H9 (cell line): ENCODE results near the gene OGDH. TPM values are rescaled to one million over a fixed set of nuclear protein-coding genes. Genes with fewer than 3 reads are reported as not detected.

Experiments
- DNase-seq: peaks from one replicate; pipeline ENCODE4 v3.0.0-alpha.2; 2017
- H2AFZ ChIP-seq: one replicate; pipeline ENCODE4 v1.6.1; 2013; ENCODE audit warnings: mild to moderate bottlenecking, low read length, control low read depth, moderate library complexity
- H2AK5ac ChIP-seq: 2 replicates; pipeline ENCODE4 v1.6.1; 2013; ENCODE audit warnings: low read length, control low read depth, mixed read lengths; ENCODE audit not compliant: insufficient read length
- H2BK120ac ChIP-seq: one replicate; pipeline ENCODE4 v1.6.1; 2013; ENCODE audit warnings: low read depth, mild to moderate bottlenecking, low read length, control low read depth, inconsistent platforms; ENCODE audit not compliant: poor library complexity, severe bottlenecking
- H2BK12ac ChIP-seq: 2 replicates; pipeline ENCODE4 v1.6.1; 2013; ENCODE audit warnings: low read length, control low read depth, mixed read lengths, low read depth; ENCODE audit not compliant: insufficient read length
- H2BK15ac ChIP-seq: 2 replicates; pipeline ENCODE4 v1.6.1; 2013; ENCODE audit warnings: low read depth, low read length, control low read depth
- H2BK20ac ChIP-seq: one replicate; pipeline ENCODE4 v1.6.1; 2013; ENCODE audit warnings: low read depth, mild to moderate bottlenecking, low read length, control low read depth, inconsistent platforms; ENCODE audit not compliant: poor library complexity, severe bottlenecking
- H2BK5ac ChIP-seq: 2 replicates; pipeline ENCODE4 v1.6.1; 2013; ENCODE audit warnings: low read length, control low read depth, mixed read lengths; ENCODE audit not compliant: insufficient read length
- H3K14ac ChIP-seq: 2 replicates; pipeline ENCODE4 v1.6.1; 2013; ENCODE audit warnings: low read length, control low read depth; ENCODE audit not compliant: insufficient read depth
- H3K18ac ChIP-seq: 2 replicates; pipeline ENCODE4 v1.6.1; 2013; ENCODE audit warnings: low read depth, mild to moderate bottlenecking, mixed read lengths, low read length, control low read depth; ENCODE audit not compliant: insufficient read length
- H3K23ac ChIP-seq: 2 replicates; pipeline ENCODE4 v1.6.1; 2013; ENCODE audit warnings: low read length, control low read depth, mixed read lengths, low read depth; ENCODE audit not compliant: insufficient read length
- H3K23me2 ChIP-seq: 2 replicates; pipeline ENCODE4 v1.6.1; 2013; ENCODE audit warnings: low read depth, mild to moderate bottlenecking, mixed read lengths, low read length, control low read depth; ENCODE audit not compliant: insufficient read length, poor library complexity, severe bottlenecking
- H3K27ac ChIP-seq: 2 replicates; pipeline ENCODE4 v1.5.1; 2013; ENCODE audit warnings: low read length, control low read depth, mixed read lengths, low read depth; ENCODE audit not compliant: insufficient read length
- H3K27me3 ChIP-seq: 2 replicates; pipeline ENCODE4 v1.6.1; 2013; ENCODE audit warnings: low read length, control low read depth, inconsistent platforms; ENCODE audit not compliant: insufficient read depth
- H3K4ac ChIP-seq: 2 replicates; pipeline ENCODE4 v1.6.1; 2013; ENCODE audit warnings: low read depth, mild to moderate bottlenecking, control low read depth, inconsistent platforms, low read length, moderate library complexity
- H3K4me1 ChIP-seq: 2 replicates; pipeline ENCODE4 v1.6.1; 2013; ENCODE audit warnings: low read length, control low read depth, inconsistent platforms; ENCODE audit not compliant: insufficient read depth
- H3K4me2 ChIP-seq: 2 replicates; pipeline ENCODE4 v1.6.1; 2013; ENCODE audit warnings: low read length, control low read depth, mixed read lengths; ENCODE audit not compliant: insufficient read length, insufficient read depth
- H3K56ac ChIP-seq: 2 replicates; pipeline ENCODE4 v1.6.1; 2013; ENCODE audit warnings: low read depth, mild to moderate bottlenecking, mixed read lengths, low read length, control low read depth; ENCODE audit not compliant: insufficient read length
- H3K79me1 ChIP-seq: 2 replicates; pipeline ENCODE4 v1.6.1; 2013; ENCODE audit warnings: low read depth, mild to moderate bottlenecking, moderate library complexity, low read length, control low read depth, inconsistent platforms; ENCODE audit not compliant: insufficient read depth, poor library complexity, severe bottlenecking
- H3K79me2 ChIP-seq: 2 replicates; pipeline ENCODE4 v1.6.1; 2013; ENCODE audit warnings: low read length, control low read depth, inconsistent platforms; ENCODE audit not compliant: insufficient read depth
- H3K9ac ChIP-seq: 2 replicates; pipeline ENCODE4 v1.6.1; 2013; ENCODE audit warnings: low read length, control low read depth, mixed read lengths; ENCODE audit not compliant: insufficient read length; ENCODE audit errors: extremely low read depth
- H3K9me3 ChIP-seq: one replicate; pipeline ENCODE4 v1.6.1; 2013; ENCODE audit warnings: low read depth, low read length, inconsistent platforms; ENCODE audit not compliant: control insufficient read depth
- H3T11ph ChIP-seq: one replicate; pipeline ENCODE4 v1.6.1; 2013; ENCODE audit warnings: mild to moderate bottlenecking, low read length, control low read depth, inconsistent platforms
- H4K20me1 ChIP-seq: one replicate; pipeline ENCODE4 v1.6.1; 2013; ENCODE audit not compliant: control insufficient read depth, insufficient read length, insufficient read depth
- H4K5ac ChIP-seq: 2 replicates; pipeline ENCODE4 v1.6.1; 2013; ENCODE audit warnings: low read depth, mild to moderate bottlenecking, mixed read lengths, low read length, control low read depth; ENCODE audit not compliant: insufficient read length
- H4K8ac ChIP-seq: replicated peaks from 2 replicates; pipeline ENCODE4 v1.6.1; 2013; ENCODE audit warnings: low read length, control low read depth, mixed read lengths, low read depth; ENCODE audit not compliant: insufficient read length
- H4K91ac ChIP-seq: 2 replicates; pipeline ENCODE4 v1.6.1; 2013; ENCODE audit warnings: low read depth, mild to moderate bottlenecking, moderate library complexity, mixed read lengths, low read length, control low read depth; ENCODE audit not compliant: insufficient read length
- H3K27ac Mint-ChIP-seq, 3 experiments: 2 replicates in 2 of 3; 3 replicates in 1 of 3; pipeline ENCODE4 v1.8.0; 2020 to 2021; ENCODE audit warnings: mixed read lengths in 3 of 3, mild to moderate bottlenecking in 1 of 3, moderate library complexity in 1 of 3
- H3K27me3 Mint-ChIP-seq: 2 replicates; pipeline ENCODE4 v1.8.0; 2021; ENCODE audit warnings: low read depth, mild to moderate bottlenecking, moderate library complexity, mixed read lengths
- H3K36me3 Mint-ChIP-seq, 3 experiments: 2 replicates in 2 of 3; 3 replicates in 1 of 3; pipeline ENCODE4 v1.8.0; 2020 to 2021; ENCODE audit warnings: low read depth in 3 of 3, mixed read lengths in 3 of 3; ENCODE audit not compliant: insufficient read depth in 1 of 3
- H3K4me1 Mint-ChIP-seq, 2 experiments: 2 replicates each; pipeline ENCODE4 v1.8.0; 2020; ENCODE audit warnings: mixed read lengths in 2 of 2
- H3K4me3 Mint-ChIP-seq, 2 experiments: 2 replicates in 1 of 2; 3 replicates in 1 of 2; pipeline ENCODE4 v1.8.0; 2020 to 2021; ENCODE audit warnings: mild to moderate bottlenecking in 2 of 2, mixed read lengths in 2 of 2, moderate library complexity in 1 of 2
- H3K9me3 Mint-ChIP-seq, 2 experiments: 2 replicates in 1 of 2; 3 replicates in 1 of 2; pipeline ENCODE4 v1.8.0; 2020; ENCODE audit warnings: mild to moderate bottlenecking in 2 of 2, mixed read lengths in 2 of 2, moderate library complexity in 1 of 2
- CTCF ChIP-seq: fragments of 200-600 bp; sonication (generic); conservative IDR thresholded peaks from 3 replicates; pipeline ENCODE4 v1.8.0; 2021; ENCODE audit warnings: antibody characterized with exemption, mild to moderate bottlenecking
- WGBS: extraction: QIAGEN DNeasy Blood & Tissue Kit; methylation state at CpG from one replicate; pipeline ENCODE4 v1.1.7; 2013; ENCODE audit warnings: missing lambda C conversion rate, low lambda C conversion rate, mixed read lengths; ENCODE audit not compliant: insufficient read length; ENCODE audit errors: extremely low coverage; 5-methylcytosine and 5-hydroxymethylcytosine counted together
- total RNA-seq: library from RNA; stranded (reverse); gene quantifications from 2 replicates; pipeline ENCODE4 v1.2.1, GENCODE V29; 2021

OGDH gene
- total RNA-seq, 1 experiment from 2014 or later, result 77.3 TPM

GRCh38 chr7:44694326-44694725, 87.9 kb downstream of the OGDH start:
- H3K23me2 ChIP-seq, result no peaks in the 10 kb centered on the region
- H3K4ac ChIP-seq, result no peak overlapping the region
- no peak for DNase-seq
- H4K8ac ChIP-seq, result no peak overlapping the region
- no peaks in the 10 kb centered on the region for H4K20me1 ChIP-seq
- no peaks in the 10 kb centered on the region for H3K27me3 ChIP-seq
- no peaks in the 10 kb centered on the region for H3K79me1 ChIP-seq
- H2BK120ac ChIP-seq, result no peak overlapping the region
- peaks cover 43 to 56% (median 55%) of the 10 kb centered on the region in 3 experiments for H3K36me3 Mint-ChIP-seq
- H4K91ac ChIP-seq, result no peak overlapping the region
- no peak overlapping the region for H3K4me3 Mint-ChIP-seq
- H2AK5ac ChIP-seq, result no peak overlapping the region
- no peak overlapping the region for H2BK15ac ChIP-seq
- no peak overlapping the region for H3K9ac ChIP-seq
- H2AFZ ChIP-seq, result no peak overlapping the region
- no peaks in the 10 kb centered on the region for H3K4me1 Mint-ChIP-seq
- H3K79me2 ChIP-seq, result no peaks in the 10 kb centered on the region
- no peaks in the 10 kb centered on the region for H3K9me3 ChIP-seq
- H3K4me1 ChIP-seq, result no peaks in the 10 kb centered on the region
- no peak overlapping the region for H3K18ac ChIP-seq
- no peak overlapping the region for H3K27ac ChIP-seq
- no peaks in the 10 kb centered on the region for H3K27me3 Mint-ChIP-seq
- no peak overlapping the region for H3T11ph ChIP-seq
- H3K4me2 ChIP-seq, result no peak overlapping the region
- H3K23ac ChIP-seq, result no peak overlapping the region
- H3K27ac Mint-ChIP-seq, result peak overlapping the region in 2 of 3 experiments; percentile 15 to 70; a peak in 3 of 7 replicates
- H3K56ac ChIP-seq, result no peak overlapping the region
- H3K9me3 Mint-ChIP-seq, result no peaks in the 10 kb centered on the region; a peak in 1 of 5 replicates
- WGBS, result no CpG with 5 or more reads among the region's 14 CpGs
- H2BK12ac ChIP-seq, result no peak overlapping the region
- no peak overlapping the region for H4K5ac ChIP-seq
- H2BK20ac ChIP-seq, result no peak overlapping the region
- no peak overlapping the region for H3K14ac ChIP-seq
- H2BK5ac ChIP-seq, result no peak overlapping the region
- TF ChIP-seq CTCF, result no peak
